Lower lobe of right lung (tissue), 2 donors: ENCODE results near the gene SEZ6. TPM values are rescaled to one million over a fixed set of nuclear protein-coding genes. Genes with fewer than 3 reads are reported as not detected.
A peak's percentile ranks its signal among the peaks of the same experiment; 100 is the strongest.

ENCODE experiments used
- ATAC-seq, 2 donors: fragments of 200-7000 bp; cut with Tn5 transposase; one replicate each; pipeline ENCODE4 v1.9.1; 2020 to 2022; ENCODE audit warnings: mild to moderate bottlenecking in 2 of 2, moderate library complexity in 2 of 2
- DNase-seq: peaks from one replicate; pipeline ENCODE4 v3.0.0-alpha.2; 2020
- H3K27ac ChIP-seq: fragments of 200-600 bp; one replicate; pipeline ENCODE4 v1.8.0; 2022
- H3K27me3 ChIP-seq: fragments of 200-600 bp; one replicate; pipeline ENCODE4 v1.8.0; 2022; ENCODE audit warnings: low read depth
- H3K36me3 ChIP-seq: fragments of 200-600 bp; one replicate; pipeline ENCODE4 v1.8.0; 2022; ENCODE audit warnings: mild to moderate bottlenecking
- H3K4me1 ChIP-seq: fragments of 200-600 bp; one replicate; pipeline ENCODE4 v1.8.0; 2022
- H3K4me3 ChIP-seq: fragments of 200-600 bp; one replicate; pipeline ENCODE4 v1.8.0; 2022; ENCODE audit warnings: mild to moderate bottlenecking
- H3K9me3 ChIP-seq: fragments of 200-600 bp; one replicate; pipeline ENCODE4 v1.8.0; 2022
- CTCF ChIP-seq: fragments of 200-600 bp; IDR thresholded peaks from one replicate; pipeline ENCODE4 v1.8.0; 2022; ENCODE audit warnings: antibody characterized with exemption, mild to moderate bottlenecking
- intact Hi-C: fragments of 100-400 bp; cut with DNase I; formaldehyde crosslinking; loops from one replicate; pipeline ENCODE4 v1.11.0; 2022
- total RNA-seq: library from RNA; stranded (reverse); fragmentation: NEBNext Ultra II Directional; extraction: Animal tissue kit (Norgen Biotek cat#: 25700); gene quantifications from one replicate; pipeline ENCODE4 v1.2.1, GENCODE V29; 2021
- donor health status: DM: no; HTN: yes; CAD: no; lungs with severe emphysema.

SEZ6 gene
- total RNA-seq, 1 donor from 2014 or later: not detected

- Histone ChIP-seq H3K9me3 (no peaks in the 10 kb centered on the region), H3K27ac (no peak overlapping the region), H3K4me1 (peaks cover 5% of the 10 kb centered on the region), H3K27me3 (no peaks in the 10 kb centered on the region), H3K36me3 (peaks cover 99% of the 10 kb centered on the region), H3K4me3 (no peak overlapping the region)
- intact Hi-C loops: loop anchor here (10.0 kb wide), 1 partner anchor 153 kb away; no protein-coding TSS in a partner anchor
- DNase-seq (no peak), ATAC-seq (no peak)
- TF ChIP-seq CTCF: no peak
Observed at GRCh38 chr17:28917465-28917864, 88.4 kb downstream of the SEZ6 start.

- Histone ChIP-seq H3K36me3 (peaks cover 99% of the 10 kb centered on the region), H3K9me3 (no peaks in the 10 kb centered on the region), H3K4me1 (peaks cover 10% of the 10 kb centered on the region), H3K27ac (no peak overlapping the region), H3K4me3 (no peak overlapping the region), H3K27me3 (no peaks in the 10 kb centered on the region)
- intact Hi-C loops: loop anchor here (10.0 kb wide), 1 partner anchor 152 kb away; no protein-coding TSS in a partner anchor
- ATAC-seq: no peak
- DNase-seq: no peak
- no peak for TF ChIP-seq CTCF
Observed at GRCh38 chr17:28917029-28917428, 88.8 kb downstream of the SEZ6 start.

- no peak overlapping the region for H3K27ac ChIP-seq
- ATAC-seq: peak; percentile 69 to 80
- intact Hi-C loops: loop anchor here (10.0 kb wide), 1 partner anchor 152 kb away; no protein-coding TSS in a partner anchor
- H3K9me3 ChIP-seq: no peaks in the 10 kb centered on the region
- peak; percentile 55 for DNase-seq
- TF ChIP-seq CTCF: peak; percentile 75
- peaks cover 99% of the 10 kb centered on the region for H3K36me3 ChIP-seq
- no peak overlapping the region for H3K4me3 ChIP-seq
- H3K27me3 ChIP-seq: no peaks in the 10 kb centered on the region
- H3K4me1 ChIP-seq: peaks cover 15% of the 10 kb centered on the region
Observed at GRCh38 chr17:28916302-28916934, 89.4 kb downstream of the SEZ6 start.

GRCh38 chr17:28912938-28913333, 92.9 kb downstream of the SEZ6 start:
- Histone ChIP-seq H3K27me3 (no peaks in the 10 kb centered on the region), H3K9me3 (no peaks in the 10 kb centered on the region), H3K36me3 (peaks cover 99% of the 10 kb centered on the region), H3K27ac (no peak overlapping the region), H3K4me3 (no peak overlapping the region), H3K4me1 (peaks cover 28% of the 10 kb centered on the region)
- ATAC-seq (no peak), DNase-seq (no peak)
- intact Hi-C loops: loop anchor here (10.0 kb wide), 1 partner anchor 148 kb away; no protein-coding TSS in a partner anchor
- no peak for TF ChIP-seq CTCF

- no peak overlapping the region for H3K4me3 ChIP-seq
- H3K9me3 ChIP-seq: no peaks in the 10 kb centered on the region
- peaks cover 99% of the 10 kb centered on the region for H3K36me3 ChIP-seq
- no peak overlapping the region for H3K27ac ChIP-seq
- intact Hi-C loops: loop anchor here (10.0 kb wide), 1 partner anchor 148 kb away; no protein-coding TSS in a partner anchor
- peak; percentile 50 for DNase-seq
- peak; percentile 4 to 53 for ATAC-seq
- no peaks in the 10 kb centered on the region for H3K27me3 ChIP-seq
- H3K4me1 ChIP-seq: peaks cover 28% of the 10 kb centered on the region
- peak; percentile 43 for TF ChIP-seq CTCF
Observed at GRCh38 chr17:28912281-28912937, 93.4 kb downstream of the SEZ6 start.
